HPDE6-E6E7 (cell line): ENCODE data around the gene PRKD1.
A peak's percentile ranks its signal among the peaks of the same experiment; 100 is the strongest.

Source experiments
- DNase-seq: peaks from one replicate; pipeline ENCODE4 v3.0.0; 2011; ENCODE audit warnings: missing footprints; ENCODE audit errors: extremely low spot score

Gene PRKD1

DNA sequence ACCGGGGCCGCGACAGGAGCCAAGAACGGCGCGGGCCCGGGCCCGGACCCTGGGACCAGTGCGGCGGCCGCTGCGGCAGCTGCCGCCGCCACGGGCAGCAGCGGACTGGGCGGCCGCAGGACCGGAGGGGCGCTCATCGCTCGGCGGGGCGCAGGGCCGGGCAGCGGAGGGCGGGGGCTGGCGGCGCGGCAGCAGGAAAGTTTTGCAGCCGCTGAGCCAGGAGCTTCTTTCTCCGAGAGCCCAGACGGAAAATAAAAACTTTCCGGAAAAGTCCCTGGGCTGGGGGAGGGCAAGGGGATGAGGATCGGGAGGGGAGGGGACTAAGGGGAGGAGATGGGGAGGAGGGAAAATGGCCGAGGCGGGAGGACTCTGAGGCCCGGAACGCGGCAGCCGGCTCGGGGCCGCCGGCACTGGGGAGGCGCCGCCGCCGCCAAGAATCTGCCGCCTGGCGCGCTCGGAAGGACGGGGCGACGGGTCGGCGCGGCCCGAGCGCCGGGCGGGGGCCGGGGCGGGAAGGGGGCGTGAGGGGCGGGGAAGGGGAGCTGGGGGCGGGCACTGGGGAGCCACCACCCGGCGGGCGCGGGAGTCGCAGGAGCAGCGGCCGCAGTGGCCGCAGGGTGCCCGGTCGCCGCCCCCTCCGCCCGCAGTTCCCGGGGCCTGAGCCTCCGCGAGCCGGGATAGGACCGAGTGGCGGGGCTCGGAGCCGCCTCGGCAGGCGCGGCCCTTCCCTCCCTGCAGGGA is at the start of gene PRKD1:
TSS of gene PRKD1 (minus strand) at position 472 of the 741 bp plus-strand sequence.
- peak; percentile 25 for DNase-seq

DNA sequence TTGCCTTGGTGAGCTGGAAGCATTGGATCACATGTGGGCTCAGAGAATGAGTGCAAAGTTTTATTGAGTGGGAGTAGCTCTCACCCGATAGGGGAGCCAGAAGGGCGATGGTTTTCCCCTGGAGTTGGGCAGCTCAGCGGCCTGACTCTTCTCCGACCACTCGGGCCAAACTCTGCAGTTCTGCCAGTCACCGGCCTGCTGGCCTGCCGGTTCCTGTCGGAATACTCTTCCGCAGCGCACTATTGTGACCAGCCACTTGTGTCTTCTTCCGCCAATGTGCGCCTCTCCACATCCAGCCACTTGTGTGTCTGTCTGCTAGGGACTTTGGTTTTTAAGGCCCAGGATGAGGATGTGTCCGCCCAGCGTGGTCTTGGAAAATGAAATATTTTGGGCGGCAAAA is 43.5 kb upstream of the PRKD1 start:
- DNase-seq = no peak

DNA sequence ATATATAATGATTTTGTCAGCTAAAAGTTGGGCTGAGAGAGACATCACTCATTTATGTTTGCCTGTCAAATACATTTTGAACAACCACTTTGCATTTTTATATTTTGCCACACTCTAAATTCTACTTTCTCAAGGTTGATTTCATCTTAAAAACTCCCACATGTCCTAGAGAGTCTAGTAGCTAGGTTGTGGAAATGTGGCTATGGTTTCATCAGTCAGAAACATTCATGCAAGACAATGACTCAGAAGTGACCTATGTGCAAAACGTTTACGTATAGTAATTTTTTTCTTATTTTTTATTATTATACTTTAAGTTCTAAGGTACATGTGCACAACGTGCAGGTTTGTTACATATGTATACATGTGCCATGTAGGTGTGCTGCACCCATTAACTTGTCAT is 27.4 kb upstream of the PRKD1 start:
- no peak for DNase-seq

DNA sequence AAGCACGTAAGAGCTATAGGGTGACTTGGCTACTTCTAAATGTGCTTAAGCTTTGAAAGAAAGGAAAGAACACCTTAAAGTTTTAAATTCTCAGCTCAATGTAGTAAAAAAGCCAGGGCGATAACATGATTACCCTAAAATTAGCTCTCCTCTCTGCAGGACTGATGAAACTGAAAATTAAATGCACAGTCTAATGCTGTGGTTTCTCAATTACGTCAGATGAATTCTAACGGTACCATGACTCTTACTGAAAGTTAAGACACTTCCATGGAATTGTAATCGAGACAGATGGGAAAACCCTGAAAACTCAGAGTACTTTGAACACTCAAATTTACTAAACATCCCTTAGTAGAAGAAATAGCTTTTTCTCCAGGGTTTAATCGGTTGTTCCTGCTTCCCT is 25.9 kb upstream of the PRKD1 start:
- DNase-seq = no peak

DNA sequence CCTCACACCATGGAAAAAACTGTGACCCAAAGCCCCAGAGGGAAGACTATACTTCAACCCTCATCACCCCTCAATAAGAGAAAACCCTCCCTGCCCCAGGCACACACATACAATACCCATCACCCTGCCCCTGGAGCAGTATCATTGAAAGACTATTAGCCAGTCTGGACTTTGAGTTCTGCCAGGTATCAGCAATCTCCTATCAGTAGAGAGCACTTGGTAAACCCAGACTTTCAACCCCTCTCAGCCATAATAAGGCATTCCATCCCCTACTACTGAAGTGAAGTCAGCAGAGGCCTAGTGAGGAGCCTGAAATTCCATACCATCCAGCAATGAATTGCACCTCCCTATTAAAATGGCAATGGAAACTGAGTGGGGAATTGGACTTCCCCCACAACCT is 16.4 kb upstream of the PRKD1 start:
- no peak for DNase-seq

DNA sequence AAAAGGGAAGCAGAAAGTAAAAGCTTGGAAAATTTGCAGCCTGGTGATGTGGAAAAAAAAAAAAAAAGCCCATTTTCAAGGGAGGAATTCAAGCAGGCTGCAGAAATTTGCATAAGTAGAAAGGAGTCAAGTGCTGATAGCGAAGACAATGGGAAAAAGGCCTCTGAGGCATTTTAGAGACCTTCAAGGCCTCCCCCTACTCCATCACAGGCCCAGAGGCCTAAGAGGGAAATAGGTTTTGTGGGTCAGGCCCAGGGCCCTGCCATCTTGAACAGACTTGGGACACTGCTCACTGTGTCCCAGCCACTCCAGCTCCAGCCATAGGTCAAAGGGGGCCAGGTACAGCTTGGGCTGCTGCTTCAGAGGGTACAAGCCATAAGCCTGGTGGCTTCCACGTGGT is 13.8 kb upstream of the PRKD1 start:
- no peak for DNase-seq

DNA sequence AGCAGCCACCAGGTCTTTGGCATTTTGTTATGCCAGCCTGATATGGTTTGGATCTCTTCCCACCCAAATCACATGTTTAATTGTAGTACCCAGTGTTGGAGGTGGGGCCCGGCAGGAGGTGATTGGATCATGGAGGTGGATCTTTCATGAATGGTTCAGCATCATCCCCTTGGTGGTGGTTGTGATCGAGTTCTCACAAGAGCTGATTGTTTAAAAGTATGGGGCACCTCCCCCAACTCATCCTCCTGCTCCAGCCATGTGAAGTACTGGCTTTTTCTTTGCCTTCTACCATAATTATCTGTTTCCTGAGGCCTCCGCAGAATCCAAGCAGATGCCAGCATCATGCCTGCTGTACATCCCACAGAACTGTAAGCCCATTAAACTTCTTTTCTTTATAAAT is 12.8 kb upstream of the PRKD1 start:
- DNase-seq = no peak

DNA sequence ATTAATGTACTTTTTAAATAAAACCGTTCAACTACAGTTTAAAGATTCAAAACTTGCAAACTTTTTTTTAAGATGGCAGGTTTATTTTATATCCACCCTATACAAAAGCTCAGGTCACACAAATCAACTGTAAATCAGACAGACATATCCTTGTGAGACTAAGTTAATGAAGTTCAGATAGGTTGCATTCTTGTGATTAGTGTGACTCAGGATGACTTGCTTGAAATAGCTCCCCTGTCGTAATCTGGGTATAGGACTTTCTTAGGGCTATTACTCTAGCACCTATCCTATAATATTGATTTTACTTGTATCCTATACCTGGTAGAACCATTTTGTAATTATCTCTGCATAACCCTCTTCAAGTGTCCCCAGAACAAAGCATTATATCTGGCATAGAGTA is 9.5 kb upstream of the PRKD1 start:
- peak; percentile 25 for DNase-seq

DNA sequence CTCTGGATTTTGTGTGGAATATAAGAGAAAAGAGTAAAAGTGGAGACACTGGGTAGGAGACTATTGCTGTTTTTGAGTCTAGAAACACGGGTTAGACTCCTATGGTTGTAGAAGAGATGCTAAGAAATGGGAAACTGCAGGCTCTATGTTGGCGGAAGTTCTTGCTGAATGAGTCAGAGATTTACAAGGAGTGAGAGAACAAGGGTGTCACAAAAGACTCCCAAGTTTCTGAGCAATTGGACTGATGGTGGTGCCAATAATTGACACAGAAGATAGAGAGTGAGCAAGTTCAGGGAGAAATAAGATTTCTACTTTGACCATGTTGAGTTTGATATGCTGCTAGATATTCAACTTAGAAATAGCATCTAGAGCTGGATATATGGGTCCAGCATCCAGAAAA is 2.6 kb upstream of the PRKD1 start:
- no peak for DNase-seq

DNA sequence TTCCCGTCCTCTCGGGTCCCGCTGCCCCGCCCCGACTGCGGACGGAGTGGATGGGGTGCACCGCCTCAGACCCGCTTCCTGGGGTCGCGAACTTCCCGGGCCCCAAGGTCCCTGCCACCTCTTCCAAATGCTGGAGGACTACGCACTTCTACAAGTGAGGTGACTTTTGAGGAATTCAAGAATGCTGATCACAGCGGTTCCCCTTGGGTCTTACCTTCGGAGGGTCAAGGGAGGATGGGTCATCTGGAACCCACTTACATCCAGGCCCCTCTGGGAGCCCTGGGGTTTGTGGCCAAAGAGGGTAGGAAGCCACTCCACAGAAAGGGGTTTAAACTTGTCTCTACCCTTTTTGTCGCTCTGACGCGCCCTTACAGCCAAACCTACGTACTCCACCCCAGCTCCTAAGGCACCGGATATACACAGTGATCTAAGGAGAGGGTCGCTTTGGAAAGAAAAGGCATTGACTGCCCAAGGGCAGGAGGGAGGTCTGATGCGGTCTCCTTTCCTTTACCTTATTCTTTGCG is 532 bp upstream of the PRKD1 start:
- DNase-seq = no peak

DNA sequence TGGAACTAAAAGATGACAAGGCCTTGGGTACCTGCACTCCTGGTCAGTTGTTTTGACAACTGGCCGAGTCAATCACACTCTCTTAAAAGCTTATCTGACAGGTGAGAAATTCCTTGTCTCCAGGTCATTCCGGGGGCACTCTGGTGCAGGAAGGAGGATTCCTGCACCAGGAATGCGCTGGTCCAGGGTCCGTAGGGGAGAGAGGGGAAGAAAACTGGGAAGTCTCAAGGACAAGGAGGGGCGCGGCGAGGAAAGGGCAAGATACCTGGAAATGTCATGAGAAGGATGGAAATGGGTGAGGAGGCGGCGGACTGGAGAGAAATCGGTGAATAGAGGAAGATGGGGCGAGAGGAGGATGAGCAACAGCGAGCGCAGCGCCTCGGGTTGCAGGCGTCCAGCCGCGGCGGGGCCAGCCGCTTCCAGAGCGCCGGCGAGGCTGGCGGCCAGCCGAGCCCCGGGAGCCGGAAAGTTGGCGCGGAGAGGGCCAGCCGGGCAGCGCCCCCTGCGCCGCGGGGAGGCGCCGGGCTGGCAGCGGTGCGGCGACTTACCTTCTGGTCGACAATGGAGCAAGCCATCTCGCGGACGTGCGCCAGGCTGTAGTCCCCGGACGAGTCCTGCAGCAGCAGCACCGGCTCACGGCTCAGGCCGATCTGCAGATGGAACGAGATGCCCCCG is 809 bp downstream of the PRKD1 start:
- peak; percentile 28 for DNase-seq

DNA sequence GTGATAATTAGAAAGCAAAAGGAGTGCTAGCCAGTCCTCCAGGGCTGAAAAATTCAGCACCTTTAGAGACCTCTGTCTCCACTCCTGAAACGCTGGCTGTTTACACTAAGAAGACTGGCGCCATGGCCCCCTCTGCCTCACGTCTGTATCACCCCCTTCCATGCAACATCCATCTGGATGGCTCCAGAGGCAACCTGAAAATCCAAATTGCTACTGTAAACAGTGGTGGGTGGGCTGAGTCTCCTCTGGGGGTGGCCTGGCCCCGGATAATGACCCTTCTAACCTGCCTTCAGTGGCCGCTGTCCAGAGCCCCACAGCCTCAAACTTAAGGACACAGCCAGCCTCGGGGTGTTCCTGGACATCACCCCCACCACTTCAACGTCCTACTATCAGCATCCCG is 1.4 kb downstream of the PRKD1 start:
- DNase-seq = no peak

DNA sequence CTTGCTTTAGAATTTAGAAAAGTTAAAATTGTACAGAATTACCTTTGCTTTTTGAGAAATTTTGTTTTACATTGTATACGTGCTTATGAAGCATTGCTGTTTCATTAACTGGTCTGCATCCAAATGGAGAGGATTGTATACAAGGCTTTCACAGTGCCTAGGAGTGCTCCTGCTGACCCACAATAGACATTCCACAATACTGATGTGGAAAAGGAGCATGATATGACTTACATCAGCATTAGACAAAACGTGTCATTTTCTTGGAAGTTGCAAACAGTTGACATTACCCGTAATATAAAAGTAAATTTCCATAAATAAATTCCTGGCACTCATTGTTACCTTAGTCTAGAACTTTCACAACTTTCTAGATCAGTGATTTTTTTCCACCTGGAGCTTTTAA is 1.9 kb downstream of the PRKD1 start:
- DNase-seq = no peak

DNA sequence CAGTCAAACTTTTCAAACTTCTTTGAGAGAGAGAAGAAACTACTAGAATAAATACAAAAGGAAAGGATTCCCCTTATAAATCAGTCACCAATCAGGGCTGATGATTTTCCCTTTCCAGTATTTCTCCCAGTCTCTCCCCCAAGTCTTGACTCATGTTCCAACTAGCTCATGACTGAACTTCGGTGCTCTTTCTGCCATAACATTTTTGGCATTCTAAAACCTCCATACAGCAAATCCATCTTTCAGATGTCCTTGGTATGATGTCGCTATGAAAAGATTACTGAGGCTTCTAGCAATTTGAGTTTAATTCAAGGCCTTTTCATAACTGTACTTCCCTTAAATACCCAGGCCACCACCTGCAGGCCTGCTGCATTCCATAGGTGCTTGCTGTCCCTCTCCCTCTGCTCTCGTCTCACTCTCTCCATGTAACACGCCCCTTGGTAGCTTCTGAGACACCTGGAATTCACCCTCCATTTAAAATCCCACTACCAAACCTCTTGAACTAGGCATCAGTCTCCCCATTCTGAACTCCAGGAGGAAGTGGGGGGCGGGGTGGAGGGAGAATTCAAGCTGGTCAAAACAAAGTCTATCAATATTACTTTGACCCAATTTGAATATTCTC is 2.4 kb downstream of the PRKD1 start:
- no peak for DNase-seq

DNA sequence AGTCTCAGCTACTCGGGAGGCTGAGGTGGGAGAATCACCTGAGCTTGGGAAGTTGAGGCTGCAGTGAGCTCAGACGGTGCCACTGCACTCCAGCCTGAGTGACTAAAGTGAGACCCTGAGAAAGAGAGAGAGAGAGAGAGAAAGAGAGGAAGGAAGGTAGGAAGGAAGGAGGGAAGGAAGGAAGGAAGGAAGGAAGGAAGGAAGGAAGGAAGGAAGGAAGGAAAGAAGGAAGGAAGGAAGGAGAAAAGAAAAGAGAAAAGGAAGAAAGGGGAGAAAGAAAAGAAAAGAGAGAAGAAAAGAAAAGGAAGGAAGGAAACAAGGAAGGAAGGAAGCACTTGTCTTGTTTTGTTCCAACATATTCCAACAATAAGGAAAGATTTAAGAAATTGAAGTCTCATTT is 7.8 kb downstream of the PRKD1 start:
- no peak for DNase-seq

DNA sequence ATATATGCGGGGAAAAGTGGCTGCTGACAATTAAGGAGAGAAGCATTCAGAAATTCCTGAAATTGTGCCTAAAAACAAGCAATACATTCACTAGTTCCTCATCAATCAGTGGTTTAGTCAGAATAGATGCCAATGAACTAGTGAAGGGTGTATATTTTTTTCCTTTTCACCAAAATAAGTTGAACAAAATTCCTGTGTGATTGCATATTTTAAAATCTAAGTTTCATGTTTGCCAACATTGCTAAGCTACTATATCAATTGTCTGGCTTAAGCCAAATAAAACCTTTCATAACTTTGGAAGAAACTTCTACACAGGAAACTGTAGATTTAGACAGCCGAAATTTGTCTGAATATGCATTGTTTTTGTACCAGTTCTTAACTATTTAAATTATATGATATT is 8.7 kb downstream of the PRKD1 start:
- no peak for DNase-seq

DNA sequence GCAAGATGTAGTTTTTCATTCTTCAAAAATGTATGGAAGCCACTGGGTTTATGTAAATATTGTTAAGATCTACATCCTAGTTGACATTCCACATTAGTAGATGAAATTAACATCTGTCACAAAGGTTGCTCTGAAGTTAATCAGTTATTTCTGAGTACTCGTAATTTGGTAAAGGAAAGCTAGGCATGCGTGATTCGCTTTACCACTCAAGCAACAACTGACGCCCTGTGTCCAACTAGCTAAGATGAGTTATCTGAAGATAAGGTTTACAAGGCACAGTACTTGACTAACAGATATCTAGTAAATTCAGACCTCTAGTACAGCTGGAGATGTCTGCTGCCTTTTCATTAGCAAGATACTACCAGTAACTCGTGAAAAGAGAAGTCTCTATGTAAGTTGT is 14.1 kb downstream of the PRKD1 start:
- DNase-seq = no peak

DNA sequence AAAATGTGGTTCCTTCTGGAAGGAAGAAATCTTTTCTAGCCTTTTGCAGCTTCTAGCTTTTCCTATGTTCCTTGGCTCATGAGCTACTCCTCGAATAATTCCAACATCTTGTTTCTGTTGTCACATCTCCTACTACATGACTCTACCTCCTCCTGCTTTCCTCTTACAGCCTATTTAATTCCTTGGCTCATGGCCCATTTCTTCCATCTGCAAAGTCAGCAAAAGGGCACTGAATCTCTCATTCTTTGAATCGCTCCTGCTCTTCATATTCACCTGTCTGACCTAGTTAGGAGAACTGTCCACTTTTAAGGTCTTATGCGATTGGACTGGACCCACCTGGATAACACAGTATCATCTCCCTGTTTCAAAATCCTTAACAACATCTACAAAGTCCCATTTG is 15.8 kb downstream of the PRKD1 start:
- no peak for DNase-seq

DNA sequence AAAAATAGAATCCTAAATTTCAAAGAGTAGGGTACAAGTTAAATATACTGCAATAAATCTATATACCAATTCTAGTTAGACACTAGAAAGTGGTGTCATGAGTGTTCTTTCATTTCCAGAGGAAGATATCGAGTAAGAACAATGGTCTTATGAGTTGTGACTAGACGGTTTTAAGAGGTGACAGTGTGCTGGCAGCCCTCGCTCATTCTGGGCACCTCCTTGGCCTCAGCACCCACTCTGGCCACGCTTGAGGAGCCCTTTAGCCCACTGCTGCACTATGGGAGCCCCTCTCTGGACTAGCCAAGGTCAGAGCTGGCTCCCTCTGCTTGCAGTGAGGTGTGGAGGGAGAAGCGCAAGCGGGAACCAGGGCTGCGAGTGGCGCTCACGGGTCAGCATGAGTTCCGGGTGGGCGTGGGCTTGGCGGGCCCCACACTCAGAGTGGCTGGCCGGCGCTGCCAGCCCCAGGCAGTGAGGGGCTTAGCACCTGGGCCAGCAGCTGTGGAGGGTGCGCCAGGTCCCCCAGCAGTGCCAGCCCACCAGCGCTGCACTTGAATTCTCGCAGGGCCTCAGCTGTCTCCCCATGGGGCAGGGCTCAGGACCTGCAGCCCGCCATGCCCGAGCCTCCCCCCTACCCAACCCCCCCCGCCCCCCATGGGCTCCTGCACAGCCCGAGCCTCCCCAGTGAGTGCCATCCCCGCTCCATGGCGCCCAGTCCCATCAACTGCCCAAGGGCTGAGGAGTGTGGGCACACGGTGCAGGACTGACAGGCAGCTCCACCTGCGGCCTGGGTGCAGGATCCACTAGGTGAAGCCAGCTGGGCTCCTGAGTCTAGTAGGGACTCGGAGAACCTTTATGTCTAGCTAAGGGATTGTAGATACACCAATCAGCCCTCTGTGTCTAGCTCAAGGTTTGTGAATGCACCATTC is 18.7 kb downstream of the PRKD1 start:
- DNase-seq = no peak

DNA sequence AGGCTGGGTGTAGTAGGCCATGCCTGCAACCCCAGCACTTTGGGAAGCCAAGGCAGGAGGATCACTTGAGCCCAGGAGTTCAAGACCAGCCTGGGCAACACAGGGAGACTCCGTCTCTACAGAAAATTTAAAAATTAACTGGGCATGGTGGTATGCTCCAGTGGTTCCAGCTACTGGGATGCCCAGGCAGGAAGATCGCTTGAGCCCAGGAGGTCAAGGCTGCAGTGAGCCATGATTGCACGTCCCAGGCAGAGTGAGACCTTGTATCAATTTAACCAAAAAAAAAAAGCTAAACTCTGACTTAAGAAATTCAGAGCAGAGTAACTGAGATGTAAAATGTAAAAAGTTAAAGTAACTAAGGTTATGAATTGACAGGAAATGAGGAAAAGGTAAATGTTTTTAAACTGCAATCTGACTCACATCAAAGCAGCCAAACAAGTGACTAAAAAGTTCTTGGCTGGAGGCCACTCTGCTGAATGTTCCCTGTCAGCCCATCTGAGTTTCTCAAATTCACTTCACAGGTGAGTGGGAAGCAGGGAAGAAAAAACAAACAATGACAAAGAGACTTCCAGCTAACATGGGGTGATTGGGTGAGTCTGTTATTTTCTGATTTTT is 21.3 kb downstream of the PRKD1 start:
- DNase-seq = peak; percentile 35

DNA sequence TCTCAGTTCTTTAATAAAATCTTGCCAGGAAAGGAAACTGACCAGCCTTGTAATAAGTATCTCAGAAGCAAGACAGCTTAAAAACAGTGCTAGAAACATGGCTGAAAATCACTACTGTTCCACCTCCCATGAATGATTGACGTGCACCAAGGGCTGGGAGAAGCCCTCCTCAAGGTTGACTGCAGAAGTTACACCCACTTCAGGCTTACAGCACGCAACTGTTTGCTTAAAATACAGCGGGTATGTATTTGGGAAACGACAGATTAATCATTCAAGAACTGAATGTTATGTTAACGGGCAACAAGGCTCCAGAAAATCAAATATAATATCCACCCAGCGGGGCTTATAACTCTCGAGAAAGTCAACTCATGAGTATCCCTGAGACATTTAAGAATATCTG is 22.1 kb downstream of the PRKD1 start:
- no peak for DNase-seq
